SK-N-SH (cell line): ENCODE results near the gene BCL2L11.

Experiments used
- CHD2 ChIP-seq: fragments of 150-350 bp; IDR thresholded peaks from 2 replicates; pipeline ENCODE4 v1.6.1; 2018; ENCODE audit warnings: low read length; ENCODE audit not compliant: partially characterized antibody
- CTCF ChIP-seq: fragments of 200-600 bp; sonication (generic); IDR thresholded peaks from 2 replicates; pipeline ENCODE4 v1.6.1; 2017; ENCODE audit warnings: antibody characterized with exemption, mild to moderate bottlenecking, moderate library complexity
- EP300 ChIP-seq, 2 experiments: IDR thresholded peaks; 2 replicates each; pipeline versions ENCODE4 v1.4.0 to v1.6.1; 2012; ENCODE audit warnings: borderline replicate concordance in 1 of 2, low read depth in 1 of 2, low read length in 1 of 2
- EZH2phosphoT487 ChIP-seq: fragments of 200-600 bp; sonication (generic); IDR thresholded peaks from 2 replicates; pipeline ENCODE4 v1.6.1; 2017; ENCODE audit warnings: low read depth, mixed run types, mild to moderate bottlenecking, antibody characterized with exemption, moderate library complexity, borderline replicate concordance
- FOSL2 ChIP-seq: IDR thresholded peaks from 2 replicates; pipeline ENCODE4 v1.4.0; 2012; ENCODE audit warnings: low read depth, mild to moderate bottlenecking, moderate library complexity, borderline replicate concordance
- JUND ChIP-seq: IDR thresholded peaks from 2 replicates; pipeline ENCODE4 v1.4.0; 2012
- MXI1 ChIP-seq: IDR thresholded peaks from 2 replicates; pipeline ENCODE4 v1.6.1; 2012; ENCODE audit warnings: mild to moderate bottlenecking, low read depth, low read length, improper control_type of control experiment
- NRF1 ChIP-seq: IDR thresholded peaks from 2 replicates; pipeline ENCODE4 v1.6.1; 2012; ENCODE audit warnings: low read depth, mild to moderate bottlenecking, low read length
- RAD21 ChIP-seq: IDR thresholded peaks from 2 replicates; pipeline ENCODE4 v1.6.1; 2012; ENCODE audit warnings: mild to moderate bottlenecking, low read length
- TAF1 ChIP-seq: IDR thresholded peaks from 2 replicates; pipeline ENCODE4 v1.6.1; 2012; ENCODE audit warnings: low read depth, mild to moderate bottlenecking, low read length, moderate library complexity, borderline replicate concordance
- TCF12 ChIP-seq: IDR thresholded peaks from 2 replicates; pipeline ENCODE4 v1.4.0; 2012
- YY1 ChIP-seq: IDR thresholded peaks from 2 replicates; pipeline ENCODE4 v1.4.0; 2012; ENCODE audit warnings: low read depth, mild to moderate bottlenecking
- ZBTB33 ChIP-seq: IDR thresholded peaks from 2 replicates; pipeline ENCODE4 v1.4.0; 2012; ENCODE audit warnings: low read depth, borderline replicate concordance

DNA sequence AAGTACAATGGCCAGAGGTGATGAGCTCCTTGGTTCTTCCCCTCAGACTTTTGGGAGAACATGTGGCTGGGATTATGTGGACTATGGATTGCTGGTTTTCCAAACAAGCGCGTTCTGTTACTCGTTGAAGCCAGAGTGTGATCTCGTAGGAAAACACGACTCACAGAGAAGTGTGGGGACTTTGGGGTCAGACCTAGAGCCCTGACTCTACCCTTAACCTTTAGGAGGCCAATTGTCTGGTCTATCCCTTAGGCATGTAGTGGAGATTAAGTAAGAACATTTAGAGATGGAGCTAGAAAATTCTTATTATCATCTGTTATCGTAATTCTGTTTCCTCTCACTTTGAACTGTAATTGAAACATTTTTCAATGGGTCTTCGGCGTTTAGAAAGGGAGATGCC lies 35.8 kb downstream of the BCL2L11 start:
- no peak for TF ChIP-seq RAD21
- no peak for TF ChIP-seq CTCF
- TF ChIP-seq CHD2: no peak
- TF ChIP-seq NRF1: no peak
- TF ChIP-seq EP300 (IDR thresholded peaks at IDR 0.05; ENCODE audit: borderline replicate concordance in 1 of 2, low read depth in 1 of 2, low read length in 1 of 2): no peak
- no peak for TF ChIP-seq YY1
- no peak for TF ChIP-seq ZBTB33
- no peak for TF ChIP-seq TCF12
- no peak for TF ChIP-seq EZH2phosphoT487
- no peak for TF ChIP-seq JUND
- TF ChIP-seq MXI1: no peak
- TF ChIP-seq TAF1: no peak
- TF ChIP-seq FOSL2: no peak
